Islet precursor cell (in vitro differentiated cells): ENCODE measurements around the gene BHMT.

Source experiments
- DNase-seq: peaks from one replicate; pipeline ENCODE4 v3.0.0-alpha.2; 2018

BHMT gene

GRCh38 chr5:79111387-79111959, at the start of gene BHMT:
BHMT (plus strand) TSS chr5:79111809; CDS start chr5:79111886, 77 bp downstream.
- DNase-seq: peak; percentile 54

- DNase-seq: no peak
Measured at GRCh38 chr5:79062436-79062835, 49.2 kb upstream of the BHMT start.

GRCh38 chr5:79069488-79070349, 41.9 kb upstream of the BHMT start, which contains the start of the genes BHMT2 and DMGDH:
BHMT2 (plus strand) TSS chr5:79069767; CDS start chr5:79069783, 16 bp downstream.
DMGDH (minus strand) TSS chr5:79069674; CDS start chr5:79069620, 54 bp downstream.
- DNase-seq: no peak

- DNase-seq: no peak
Measured at GRCh38 chr5:79070350-79070667, 41.3 kb upstream of the BHMT start.

GRCh38 chr5:79074641-79075040, 37.0 kb upstream of the BHMT start:
- no peak for DNase-seq

- no peak for DNase-seq
Measured at GRCh38 chr5:79075646-79076426, 35.8 kb upstream of the BHMT start.

- DNase-seq: no peak
Measured at GRCh38 chr5:79076819-79077218, 34.8 kb upstream of the BHMT start.

- no peak for DNase-seq
Measured at GRCh38 chr5:79077680-79078365, 33.8 kb upstream of the BHMT start.

GRCh38 chr5:79080804-79081203, 30.8 kb upstream of the BHMT start:
- no peak for DNase-seq

- DNase-seq: no peak
Measured at GRCh38 chr5:79081779-79082178, 29.8 kb upstream of the BHMT start.

- DNase-seq: no peak
Measured at GRCh38 chr5:79086116-79086515, 25.5 kb upstream of the BHMT start.

GRCh38 chr5:79088507-79088906, 23.1 kb upstream of the BHMT start:
- no peak for DNase-seq

- no peak for DNase-seq
Measured at GRCh38 chr5:79091064-79091463, 20.5 kb upstream of the BHMT start.

- DNase-seq: no peak
Measured at GRCh38 chr5:79093762-79094161, 17.8 kb upstream of the BHMT start.

- DNase-seq: no peak
Measured at GRCh38 chr5:79105868-79106267, 5.7 kb upstream of the BHMT start.

- DNase-seq: peak; percentile 69
Measured at GRCh38 chr5:79107020-79107796, 4.4 kb upstream of the BHMT start.

GRCh38 chr5:79108086-79108485, 3.5 kb upstream of the BHMT start:
- DNase-seq: no peak

GRCh38 chr5:79108792-79109191, 2.8 kb upstream of the BHMT start:
- no peak for DNase-seq

- peak; percentile 67 for DNase-seq
Measured at GRCh38 chr5:79109527-79110492, 1.8 kb upstream of the BHMT start.

- DNase-seq: peak; percentile 60
Measured at GRCh38 chr5:79111960-79112702, 522 bp downstream of the BHMT start.
